Measurements from ENCODE around the gene UCP1. TPM values are rescaled to one million over a fixed set of nuclear protein-coding genes. Genes with fewer than 3 reads are reported as not detected.

Gene UCP1
- total RNA-seq, 6 donors from 2014 or later = not detected

- WGBS, 2 donors = 15 to 16% methylated on average over 22 to 26 of the region's 27 CpGs
- Histone ChIP-seq H3K4me3 (no peak overlapping the region), H3K27me3 (peaks cover 0 to 7% (median 2%) of the 10 kb centered on the region in 4 donors), H3K27ac (no peak overlapping the region), H3K36me3 (no peaks in the 10 kb centered on the region), H3K4me1 (no peaks in the 10 kb centered on the region), H3K9me3 (no peaks in the 10 kb centered on the region)
- TF ChIP-seq CTCF (IDR thresholded peaks at IDR 0.05) (no peak), POLR2A (IDR thresholded peaks at IDR 0.05) (no peak), POLR2AphosphoS5 (IDR thresholded peaks at IDR 0.05) (no peak), EP300 (IDR thresholded peaks at IDR 0.05) (no peak)
- ATAC-seq (ENCODE audit: low FRiP score in 2 of 2) (peak in 1 of 2 donors; percentile 17), DNase-seq (peak in 1 of 2 donors; percentile 76)
Measured at GRCh38 chr4:140579278-140579677, 10.5 kb upstream of the UCP1 start.

- peaks cover 0 to 7% (median 2%) of the 10 kb centered on the region in 4 donors for H3K27me3 ChIP-seq
Measured at GRCh38 chr4:140575489-140575888, 6.7 kb upstream of the UCP1 start.

GRCh38 chr4:140571620-140572019, 2.9 kb upstream of the UCP1 start:
- TF ChIP-seq POLR2A (IDR thresholded peaks at IDR 0.05) (no peak), EP300 (IDR thresholded peaks at IDR 0.05) (no peak), CTCF (IDR thresholded peaks at IDR 0.05) (no peak)
- ATAC-seq (ENCODE audit: low FRiP score in 2 of 2) (no peak), DNase-seq (no peak)
- 83 to 87% methylated on average over 2 of the region's 2 CpGs for WGBS, 2 donors
- Histone ChIP-seq H3K9me3 (peaks cover 9 to 13% (median 11%) of the 10 kb centered on the region in 4 donors), H3K4me1 (peaks cover 8 to 25% (median 19%) of the 10 kb centered on the region in 4 donors), H3K27ac (no peak overlapping the region), H3K36me3 (no peaks in the 10 kb centered on the region), H3K4me3 (no peak overlapping the region), H3K27me3 (peaks cover 0 to 25% (median 7%) of the 10 kb centered on the region in 4 donors)

More at GRCh38 chr4:140575489-140575888, 6.7 kb upstream of the UCP1 start:
- H3K4me3 ChIP-seq = no peak overlapping the region
- no peak for DNase-seq
- H3K4me1 ChIP-seq = no peaks in the 10 kb centered on the region
- peaks cover 9 to 13% (median 11%) of the 10 kb centered on the region in 4 donors for H3K9me3 ChIP-seq
- ATAC-seq (ENCODE audit: low FRiP score in 2 of 2) = no peak
- TF ChIP-seq CTCF (IDR thresholded peaks at IDR 0.05) (no peak), EP300 (IDR thresholded peaks at IDR 0.05) (no peak), POLR2AphosphoS5 (IDR thresholded peaks at IDR 0.05) (no peak), POLR2A (IDR thresholded peaks at IDR 0.05) (no peak)
- 66 to 75% methylated on average over 4 of the region's 4 CpGs for WGBS, 2 donors
- no peaks in the 10 kb centered on the region for H3K36me3 ChIP-seq
- H3K27ac ChIP-seq = no peak overlapping the region

DNA sequence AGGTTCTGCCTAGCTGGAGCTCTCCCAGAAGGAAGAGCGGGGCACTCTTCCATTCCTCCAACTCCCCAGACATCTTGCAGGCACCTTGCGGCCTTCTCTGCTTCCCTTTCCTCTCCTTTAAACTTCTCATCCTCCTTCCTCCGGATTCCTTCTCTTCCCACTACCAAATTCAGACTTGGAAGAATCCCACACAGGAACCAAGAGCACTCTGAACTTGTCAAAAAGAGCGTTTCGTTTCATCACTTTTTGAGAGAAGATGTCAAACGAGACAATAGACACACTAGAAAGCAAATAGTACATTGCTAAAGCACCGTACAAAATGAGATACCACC, 512 bp upstream of the UCP1 start:
- H3K4me1 ChIP-seq = peaks cover 8 to 25% (median 19%) of the 10 kb centered on the region in 4 donors
- H3K27ac ChIP-seq = no peak overlapping the region
- peaks cover 9 to 13% (median 11%) of the 10 kb centered on the region in 4 donors for H3K9me3 ChIP-seq
- ATAC-seq (ENCODE audit: low FRiP score in 2 of 2) (no peak), DNase-seq (no peak)
- H3K36me3 ChIP-seq = no peaks in the 10 kb centered on the region
- WGBS, 2 donors = 58 to 62% methylated on average over 7 of the region's 7 CpGs
- peak overlapping the region; percentile 3 to 55 (median 46) for H3K4me3 ChIP-seq
- TF ChIP-seq POLR2AphosphoS5 (IDR thresholded peaks at IDR 0.05) (no peak), POLR2A (IDR thresholded peaks at IDR 0.05) (no peak), EP300 (IDR thresholded peaks at IDR 0.05) (no peak), CTCF (IDR thresholded peaks at IDR 0.05) (no peak)
- peaks cover 0 to 29% (median 7%) of the 10 kb centered on the region in 4 donors for H3K27me3 ChIP-seq

DNA sequence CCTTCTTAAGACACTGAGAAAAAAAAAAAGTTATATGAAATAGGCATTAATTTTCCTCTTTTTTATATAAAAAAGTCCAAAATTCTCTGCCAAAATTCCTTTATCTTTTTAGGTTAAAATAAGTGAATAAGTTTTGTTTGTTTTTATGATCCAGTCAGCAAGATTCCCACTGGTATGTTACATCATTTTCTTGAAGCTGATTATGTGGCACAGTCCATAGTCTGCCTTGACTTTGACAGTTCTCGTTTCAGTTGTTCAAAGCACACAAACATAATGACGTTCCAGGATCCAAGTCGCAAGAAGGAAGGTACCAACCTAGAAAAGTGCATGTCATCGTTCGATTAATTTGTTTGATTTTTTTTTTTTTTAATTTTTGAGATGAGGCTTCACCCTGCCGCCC, 9.1 kb downstream of the UCP1 start:
- no peak for TF ChIP-seq POLR2AphosphoS5 (IDR thresholded peaks at IDR 0.05)
- no peak for TF ChIP-seq POLR2A (IDR thresholded peaks at IDR 0.05)
- TF ChIP-seq CTCF (IDR thresholded peaks at IDR 0.05) = no peak
- no peak for TF ChIP-seq EP300 (IDR thresholded peaks at IDR 0.05)
- Histone ChIP-seq H3K27ac (no peak overlapping the region), H3K27me3 (no peaks in the 10 kb centered on the region), H3K36me3 (no peaks in the 10 kb centered on the region), H3K9me3 (no peaks in the 10 kb centered on the region), H3K4me1 (peaks cover 0 to 5% (median 0%) of the 10 kb centered on the region in 4 donors), H3K4me3 (no peak overlapping the region)
- DNase-seq (no peak), ATAC-seq (ENCODE audit: low FRiP score in 2 of 2) (no peak)
- WGBS, 2 donors = 79 to 83% methylated on average over 6 of the region's 6 CpGs
